HL-60/S4 treated with retinoic acid at 250 ng/mL for 4 days and 3 days (cell line): Measurements from ENCODE around the gene CDKAL1.
"Not testable (repeated sequence)": the region's sequence is repeated elsewhere in the genome, so short reads cannot be mapped to it uniquely, and the experiment has no call there.

Source experiments
- in situ Hi-C: fragments of 300-500 bp; cut with MboI; formaldehyde crosslinking; loops from 2 replicates; pipeline ENCODE4 v1.7.0; 2022; ENCODE audit warnings: low sequenced_read_pairs

CDKAL1 gene

DNA sequence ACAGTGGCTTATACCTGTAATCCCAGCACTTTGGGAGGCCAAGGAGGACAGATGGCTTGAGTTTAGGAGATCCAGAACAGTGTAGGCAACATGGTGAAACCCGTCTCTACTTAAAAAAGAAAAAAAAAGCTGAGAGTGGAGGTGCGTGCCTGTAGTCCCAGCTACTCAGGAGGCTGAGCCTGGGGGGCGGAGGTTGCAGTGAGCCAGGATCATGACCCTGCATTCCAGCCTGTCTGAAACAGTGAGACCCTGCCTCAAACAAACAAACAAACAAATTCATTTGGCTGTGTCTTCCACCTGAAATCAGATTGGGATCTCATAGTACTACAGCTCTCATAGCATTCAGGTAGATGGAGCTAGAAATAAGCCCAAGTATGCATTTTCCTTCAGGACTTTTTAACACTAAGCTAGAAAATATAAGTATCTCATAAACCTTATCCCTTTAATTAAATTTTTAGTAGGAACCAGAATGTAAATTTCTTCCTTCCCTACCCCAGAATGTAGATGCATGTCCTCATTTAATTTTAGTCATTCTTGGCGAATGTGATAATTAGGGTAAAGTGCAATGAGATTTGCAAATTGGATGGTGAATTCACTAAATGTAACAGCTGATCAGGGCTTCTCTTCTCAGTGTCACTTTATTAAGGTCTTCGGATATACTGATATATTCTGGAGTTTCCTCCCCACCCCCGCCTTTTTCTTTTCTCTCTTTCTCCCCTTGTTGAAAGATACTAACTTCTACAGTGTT, 190.4 kb downstream of the CDKAL1 start:
- in situ Hi-C loops = no loop called here

DNA sequence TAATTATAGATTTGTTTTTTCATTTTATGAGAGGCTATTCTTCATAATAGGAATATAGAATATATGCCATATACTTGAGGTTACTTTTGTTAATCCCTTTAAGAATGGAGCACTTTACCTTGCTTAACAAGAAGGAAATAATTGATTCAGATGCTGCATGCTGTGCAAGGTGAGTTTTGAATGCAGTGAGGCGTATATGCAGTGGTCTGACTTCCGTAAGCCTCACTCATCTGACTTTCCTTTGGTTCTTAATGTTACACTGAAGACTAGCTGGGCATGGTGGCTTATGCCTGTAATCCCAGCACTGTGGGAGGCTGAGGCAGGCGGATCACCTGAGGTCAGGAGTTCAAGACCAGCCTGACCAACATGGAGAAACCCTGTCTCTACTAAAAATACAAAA, 191.0 kb downstream of the CDKAL1 start:
- in situ Hi-C loops = not testable (repeated sequence)

DNA sequence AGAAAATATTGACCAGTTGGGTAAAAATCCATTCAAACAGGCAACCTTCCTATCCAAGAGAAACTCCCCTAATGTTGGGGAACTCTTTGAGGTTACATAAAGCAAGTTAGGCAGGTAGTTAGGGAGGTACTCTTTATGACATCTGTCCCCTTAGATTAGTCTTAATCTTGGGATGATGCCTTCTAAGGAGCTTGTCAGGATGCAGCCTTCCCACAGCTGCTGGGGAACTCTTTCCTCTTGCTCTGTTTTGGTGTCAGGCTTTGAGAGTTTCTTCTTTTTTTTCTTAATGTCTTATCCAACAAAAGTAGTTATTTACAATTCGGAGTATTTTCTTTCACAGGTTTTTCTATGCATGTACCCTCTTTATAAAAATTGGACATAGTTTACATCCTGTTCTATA, 194.8 kb downstream of the CDKAL1 start:
- in situ Hi-C loops = no loop called here

DNA sequence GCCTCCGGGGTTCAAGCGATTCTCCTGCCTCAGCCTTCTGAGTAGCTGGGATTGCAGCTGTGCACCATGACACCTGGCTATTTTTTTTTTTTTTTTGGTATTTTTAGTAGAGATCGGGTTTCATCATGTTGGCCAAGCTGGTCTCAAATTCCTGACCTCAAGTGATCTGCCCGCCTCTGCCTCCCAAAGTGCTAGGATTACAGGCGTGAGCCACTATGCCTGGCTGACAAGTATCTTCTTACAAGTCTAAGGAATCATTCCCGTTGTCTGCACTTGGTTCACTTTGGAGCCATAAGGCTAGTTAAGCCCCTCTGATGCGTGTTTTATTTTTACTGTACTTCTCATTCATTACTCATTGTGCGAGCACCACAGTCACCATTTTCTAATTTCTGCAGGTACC, 198.1 kb downstream of the CDKAL1 start:
- in situ Hi-C loops = not testable (repeated sequence)

DNA sequence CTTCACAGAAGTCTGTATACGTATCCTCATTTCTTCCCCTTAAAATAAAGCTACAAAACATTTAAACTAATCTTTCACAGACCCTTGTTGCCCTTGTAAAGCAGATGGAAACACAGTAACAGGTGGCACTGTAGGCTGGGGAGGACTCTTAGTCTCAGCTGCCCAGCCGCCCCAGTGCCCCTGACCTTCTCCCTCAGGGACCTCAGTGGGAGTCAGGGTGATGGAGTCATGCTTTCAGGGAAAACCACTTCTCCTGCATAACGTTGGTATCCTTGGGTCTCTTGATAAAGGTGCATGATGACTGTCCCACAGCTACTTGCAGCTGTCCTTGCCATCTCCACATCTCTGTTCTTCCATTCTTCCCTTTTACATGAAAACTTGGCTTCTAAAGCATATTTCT, 198.6 kb downstream of the CDKAL1 start:
- in situ Hi-C loops = no loop called here

DNA sequence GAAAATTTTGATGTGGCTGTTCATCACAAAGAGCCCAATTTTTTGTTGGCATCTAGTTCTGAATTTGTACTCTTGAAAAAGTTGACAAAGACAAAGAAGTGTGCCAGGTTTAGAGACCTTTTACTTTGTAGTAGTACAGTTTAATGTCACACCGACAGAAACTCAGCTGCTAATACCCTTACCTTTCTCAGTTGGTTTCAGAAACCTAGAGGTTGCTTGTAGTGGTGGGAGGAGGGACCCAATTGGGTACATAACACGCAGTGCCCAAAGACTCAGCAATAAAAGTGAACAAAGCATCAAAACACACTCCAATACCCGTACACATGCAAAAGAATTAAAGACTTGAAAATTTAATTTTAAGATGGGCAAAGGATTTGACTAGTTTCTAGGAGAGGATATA, 203.7 kb downstream of the CDKAL1 start:
- in situ Hi-C loops = no loop called here

DNA sequence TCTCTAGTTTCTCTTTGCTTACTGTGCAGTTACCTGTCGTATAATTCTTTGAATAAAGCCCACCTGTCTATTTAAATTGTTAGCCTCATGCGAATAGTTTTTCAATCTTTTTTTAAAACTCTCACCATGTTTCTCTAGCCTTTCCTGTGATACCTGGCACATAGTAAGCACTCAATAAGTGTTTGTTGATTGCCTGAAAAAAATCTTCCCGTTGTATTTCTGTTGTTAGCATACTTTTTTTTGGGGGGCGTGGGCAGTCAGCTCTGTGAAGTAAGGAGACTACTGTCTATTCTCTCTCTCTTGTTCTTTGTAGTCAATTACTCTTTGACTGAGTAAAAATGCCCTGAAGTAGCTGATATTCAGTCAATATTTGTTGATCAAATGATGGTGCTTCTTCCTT, 205.8 kb downstream of the CDKAL1 start:
- in situ Hi-C loops = no loop called here

DNA sequence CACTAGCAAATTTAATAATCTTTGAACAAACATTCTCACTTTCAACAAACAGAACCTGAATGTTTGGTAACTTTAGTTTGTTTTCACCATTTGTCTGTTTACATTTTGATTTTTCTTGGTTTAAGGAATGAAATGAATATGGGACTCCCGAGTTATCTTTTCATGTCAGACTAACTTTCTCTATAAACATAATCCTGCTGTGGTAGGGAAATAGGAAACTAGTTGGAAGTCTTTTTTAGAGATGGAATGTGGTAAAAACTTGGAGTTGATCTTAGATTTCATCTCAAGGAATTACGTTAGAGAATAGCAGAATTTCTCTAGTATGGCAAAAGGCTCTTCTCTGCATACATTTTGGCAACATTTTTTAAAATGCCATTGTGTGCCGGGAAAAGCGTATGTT, 206.5 kb downstream of the CDKAL1 start:
- in situ Hi-C loops = no loop called here

DNA sequence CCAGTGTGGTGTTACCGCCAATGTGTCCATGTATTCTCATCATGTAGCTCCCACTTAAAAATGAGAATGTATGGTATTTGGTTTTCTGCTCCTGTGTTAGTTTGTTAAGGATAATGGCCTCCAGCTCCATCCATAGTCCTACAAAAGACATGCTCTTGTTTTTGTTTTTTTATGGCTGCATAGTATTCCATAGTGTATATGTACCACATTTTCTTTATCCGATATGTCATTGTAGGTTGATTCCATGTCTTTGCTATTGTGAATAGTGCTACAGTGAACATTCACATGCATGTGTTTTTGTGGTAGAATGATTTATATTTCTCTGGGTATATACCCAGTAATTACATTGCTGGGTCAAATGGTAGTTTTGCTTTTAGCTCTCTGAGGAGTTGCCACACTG, 207.2 kb downstream of the CDKAL1 start:
- in situ Hi-C loops = no loop called here

DNA sequence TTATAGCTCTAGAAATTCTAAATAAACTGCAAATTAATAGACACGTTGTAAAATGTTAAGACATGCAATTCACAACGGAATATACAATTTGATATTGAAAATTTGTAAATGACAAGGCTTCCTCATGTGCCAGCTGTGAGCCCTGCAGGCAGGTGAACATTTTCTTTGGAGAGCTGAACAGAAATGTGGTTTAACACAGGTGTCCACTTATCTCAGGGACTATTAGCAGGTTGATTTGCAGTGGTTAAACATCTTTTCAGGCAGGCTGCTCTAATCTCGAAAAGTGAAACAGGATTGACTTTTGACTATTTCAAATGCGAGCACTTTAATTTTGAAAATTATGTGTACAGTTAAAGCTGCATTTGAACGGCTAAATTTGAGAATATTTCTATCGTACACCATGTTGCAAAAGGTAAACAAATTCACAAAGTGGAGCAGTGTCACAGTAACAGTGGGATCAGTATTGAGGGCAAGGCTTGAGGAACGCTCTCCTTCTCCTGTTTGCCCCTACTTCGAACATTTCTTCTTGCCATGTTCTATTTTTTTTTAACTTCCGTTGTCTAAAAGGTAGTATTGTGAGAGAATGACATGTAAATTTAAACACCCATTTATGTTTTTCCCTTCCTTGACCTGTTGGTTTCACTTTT, 210.8 kb downstream of the CDKAL1 start:
- in situ Hi-C loops = no loop called here

DNA sequence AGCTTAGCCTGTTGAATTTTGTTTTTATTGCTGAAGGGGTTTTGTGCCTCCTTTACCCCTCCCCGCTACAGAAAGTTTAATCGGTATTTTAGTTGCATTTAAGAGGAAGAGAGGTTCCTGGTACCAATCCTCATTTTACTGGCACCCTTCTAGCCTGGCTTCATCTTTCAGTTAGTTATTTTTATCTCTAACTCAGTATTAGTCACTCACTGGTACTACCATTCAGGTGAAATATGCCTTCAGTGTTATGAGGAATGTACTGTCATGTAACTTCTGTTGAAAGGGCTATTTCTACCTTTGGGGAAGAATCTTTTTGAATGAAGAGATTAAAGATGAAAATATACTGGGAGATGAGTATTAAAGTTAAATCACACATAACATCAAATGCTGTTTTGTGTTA, 211.8 kb downstream of the CDKAL1 start:
- in situ Hi-C loops = no loop called here

DNA sequence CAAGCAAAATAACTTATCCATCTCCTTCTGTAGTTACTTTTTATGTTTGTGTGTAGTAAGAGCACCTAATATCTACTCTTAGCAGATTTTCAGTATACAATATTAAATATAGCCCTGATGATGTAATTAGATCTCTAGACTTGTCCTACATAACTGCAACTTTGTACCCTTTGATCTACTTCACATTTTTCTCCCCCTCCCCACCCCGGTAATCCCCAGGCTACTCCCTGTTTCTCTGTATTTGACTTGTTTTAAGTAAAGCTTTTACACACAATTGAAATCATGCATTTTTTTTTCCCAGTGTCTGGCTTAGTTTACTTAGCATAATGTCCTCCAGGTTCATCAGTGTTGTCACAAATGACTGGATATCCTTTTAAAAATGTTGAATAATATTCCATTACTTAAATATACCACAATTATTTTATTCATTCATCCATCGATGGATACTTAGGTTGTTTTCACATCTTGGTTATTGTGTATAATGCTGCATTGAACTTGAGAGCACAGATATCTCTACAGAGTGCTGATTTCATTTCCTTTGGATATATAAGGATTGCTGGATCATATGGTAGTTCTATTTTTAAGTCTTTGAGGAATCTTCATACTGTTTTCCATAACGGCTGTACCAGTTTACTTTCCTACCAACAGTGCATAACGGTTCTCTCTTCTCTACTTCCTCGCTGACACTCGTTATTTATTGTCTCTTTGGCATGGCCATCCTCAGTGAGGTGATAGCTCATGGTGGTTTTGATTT, 212.7 kb downstream of the CDKAL1 start:
- in situ Hi-C loops = no loop called here

DNA sequence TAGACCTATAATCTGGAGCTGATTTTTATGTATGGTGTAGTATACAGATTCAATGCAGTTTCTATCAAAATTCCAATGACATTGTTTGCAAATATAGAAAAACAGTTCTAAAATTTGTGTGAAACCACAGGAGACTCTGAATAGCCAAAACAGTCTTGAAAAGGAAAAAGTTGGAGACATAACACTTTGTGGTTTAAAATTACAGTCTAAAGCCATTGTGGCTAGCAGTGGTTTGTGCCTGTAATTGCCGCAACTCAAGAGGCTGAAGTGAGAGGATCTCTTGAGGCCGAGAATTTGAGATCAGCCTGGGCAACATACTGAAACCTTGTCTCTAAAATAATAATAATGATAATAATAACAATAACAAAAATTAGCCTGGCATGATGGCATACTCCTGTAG, 213.7 kb downstream of the CDKAL1 start:
- in situ Hi-C loops = no loop called here

DNA sequence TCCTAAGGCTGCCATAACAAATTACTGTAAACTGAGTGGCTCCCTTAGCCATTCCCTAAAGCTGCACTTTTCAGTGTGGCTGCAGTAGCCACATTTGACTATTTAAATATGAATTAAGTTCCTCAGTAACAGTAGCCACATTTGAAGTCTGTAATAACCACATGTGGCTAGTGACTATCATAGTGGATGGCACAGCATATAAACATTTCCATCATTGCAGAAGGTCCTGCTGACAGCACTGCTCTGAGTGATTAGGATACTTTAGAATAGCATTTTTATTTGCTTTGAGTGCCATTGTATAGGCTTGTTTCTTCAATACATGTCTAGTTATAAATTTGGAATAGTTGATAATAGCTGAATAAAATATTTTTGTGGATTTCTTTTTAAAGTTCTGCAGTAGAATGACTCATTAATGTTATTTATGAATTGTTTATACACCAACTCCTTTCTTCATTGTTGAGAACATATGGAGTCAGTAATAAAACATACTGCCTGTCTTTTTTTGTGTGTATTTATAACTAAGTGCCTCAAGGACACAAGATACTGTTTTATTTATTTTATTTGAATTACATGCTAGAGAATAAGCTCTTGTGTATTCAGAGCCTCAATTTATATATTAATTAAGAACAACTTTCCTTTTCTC, 217.2 kb downstream of the CDKAL1 start:
- in situ Hi-C loops = no loop called here

DNA sequence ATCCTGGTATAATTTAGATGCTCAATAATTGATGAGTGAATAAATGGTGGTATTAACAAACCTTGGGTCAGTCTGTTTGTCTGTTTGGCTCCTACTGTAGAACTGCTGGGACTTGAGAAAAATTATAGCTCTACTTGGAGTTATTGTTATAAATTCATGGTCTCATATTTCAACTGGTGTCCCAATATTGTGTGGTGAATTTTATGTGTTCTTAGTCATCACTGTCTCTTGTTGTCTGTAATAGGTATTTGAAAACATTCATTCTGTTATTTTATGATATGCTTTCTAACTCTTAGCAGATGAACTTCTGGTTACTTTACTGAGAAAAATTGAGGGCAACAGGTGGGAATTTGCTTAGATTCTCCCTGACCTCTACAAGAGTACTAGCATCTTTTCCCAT, 221.4 kb downstream of the CDKAL1 start:
- in situ Hi-C loops = no loop called here

DNA sequence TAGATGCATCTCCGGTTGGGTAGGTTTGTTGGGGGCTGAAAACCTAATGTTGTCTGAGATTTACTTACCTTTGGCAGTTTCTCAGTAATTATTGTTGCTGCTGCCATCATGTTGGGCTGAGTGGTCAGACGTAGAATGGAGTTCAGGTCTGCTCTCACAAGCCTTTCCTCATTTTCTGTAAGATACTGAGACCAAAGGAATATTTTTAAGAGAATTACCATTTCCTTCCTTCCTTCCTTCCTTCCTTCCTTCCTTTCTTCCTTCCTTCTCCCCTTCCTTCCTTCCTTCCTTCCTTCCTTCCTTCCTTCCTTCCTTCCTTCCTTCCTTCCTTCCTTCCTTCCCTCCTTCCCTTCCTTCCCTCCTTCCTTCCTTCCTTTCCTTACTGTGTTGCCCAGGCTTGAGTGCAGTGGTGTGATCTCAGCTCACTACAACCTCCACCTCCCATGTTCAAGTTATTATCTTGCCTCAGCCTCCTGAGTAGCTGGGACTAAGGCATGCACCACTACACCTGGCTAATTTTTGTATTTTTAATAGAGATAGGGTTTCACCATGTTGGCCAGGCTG, 222.4 kb downstream of the CDKAL1 start:
- in situ Hi-C loops = not testable (repeated sequence)

DNA sequence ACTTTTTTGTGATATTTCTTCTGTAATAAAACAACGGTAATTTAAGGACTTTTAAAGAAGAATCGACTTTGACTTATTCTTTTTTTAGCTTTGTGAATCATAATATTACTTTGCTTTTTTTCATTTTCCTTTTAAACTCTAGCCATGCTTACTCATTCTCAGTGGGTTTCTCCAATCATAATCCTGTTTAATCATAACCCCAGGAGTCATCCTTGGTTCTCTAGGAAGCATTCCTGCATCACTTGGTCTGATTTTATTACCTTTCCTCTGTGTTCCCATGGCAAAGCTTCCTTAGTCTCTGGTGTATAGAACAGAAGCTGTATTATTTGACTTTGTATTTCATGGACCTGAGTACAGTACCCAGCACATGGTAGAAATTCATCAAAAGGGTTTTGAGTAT, 223.5 kb downstream of the CDKAL1 start:
- in situ Hi-C loops = no loop called here

DNA sequence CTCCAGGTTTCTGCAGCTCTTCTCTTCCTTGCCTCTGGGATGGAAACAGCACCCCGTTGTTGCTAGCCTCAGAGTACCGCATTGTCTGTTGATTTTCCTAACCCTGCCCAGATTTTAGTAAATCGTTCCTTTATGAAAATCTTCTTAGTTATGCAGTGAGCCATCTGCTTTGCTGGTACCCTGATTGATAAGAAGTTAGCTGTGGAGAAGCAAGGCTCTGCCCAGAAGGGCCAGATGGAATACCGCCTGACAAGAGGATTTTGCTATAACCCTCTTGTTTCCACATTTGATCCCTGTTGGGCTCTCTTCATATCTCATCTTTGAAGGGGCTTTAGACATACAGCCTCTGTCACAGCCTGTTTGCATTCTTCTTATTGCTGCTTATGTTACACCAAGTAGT, 229.0 kb downstream of the CDKAL1 start:
- in situ Hi-C loops = no loop called here

DNA sequence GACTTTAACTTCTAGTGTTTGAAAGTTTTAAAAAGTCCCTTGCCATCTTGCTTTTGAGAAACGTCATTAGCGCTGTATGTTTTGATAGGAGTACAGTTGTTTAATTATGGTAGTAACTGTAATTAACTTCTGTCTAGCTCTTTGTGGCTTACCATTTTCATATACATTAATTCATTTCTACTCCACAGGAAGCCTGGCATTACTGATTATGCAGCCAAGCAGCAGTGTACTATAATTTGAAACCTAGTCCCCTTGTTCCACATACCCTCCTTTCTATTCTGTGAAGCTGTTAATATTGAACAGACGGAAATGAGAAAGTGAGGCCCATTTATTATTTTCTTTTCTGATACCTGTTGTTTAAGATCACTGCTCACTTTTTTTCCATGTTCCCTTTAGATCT, 235.4 kb downstream of the CDKAL1 start:
- in situ Hi-C loops = no loop called here

DNA sequence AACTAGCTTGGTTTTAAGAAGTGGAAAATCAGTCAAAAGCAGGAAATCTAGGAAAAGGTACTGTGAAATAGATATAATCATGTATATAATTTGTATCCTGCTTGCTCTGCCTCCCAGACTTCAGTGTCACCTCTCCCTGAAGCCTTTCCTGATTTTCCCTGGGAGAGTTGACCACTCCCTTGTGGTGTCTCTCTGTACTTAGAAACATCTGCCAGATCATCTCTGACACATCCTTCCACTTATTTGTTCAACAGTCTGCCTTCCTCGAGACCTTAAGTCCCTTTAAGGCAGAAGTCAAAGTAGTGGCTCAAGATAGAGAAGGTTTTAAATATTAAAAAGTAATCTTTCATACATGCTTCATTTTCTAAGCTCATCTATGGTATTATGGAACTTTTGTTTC, 236.5 kb downstream of the CDKAL1 start:
- in situ Hi-C loops = no loop called here

DNA sequence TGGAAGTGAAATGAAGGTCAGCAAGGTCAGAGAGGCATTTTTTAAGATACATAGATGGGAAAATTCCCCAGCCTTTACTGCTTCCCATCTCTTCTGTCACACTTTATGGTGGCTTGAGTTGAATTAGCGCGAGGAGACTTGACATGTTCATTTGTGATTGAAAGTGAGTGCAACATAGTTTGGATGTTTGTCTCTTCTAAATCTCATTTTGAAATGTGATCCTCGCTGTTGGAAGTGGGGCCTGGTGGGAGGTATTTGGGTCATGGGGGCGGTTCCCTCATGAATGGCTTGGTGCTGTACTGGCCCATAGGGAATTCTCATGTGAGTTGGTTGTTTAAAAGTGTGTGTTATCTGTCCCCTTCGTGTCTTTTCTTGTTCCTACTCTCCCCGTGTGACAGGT, 237.2 kb downstream of the CDKAL1 start:
- in situ Hi-C loops = no loop called here
